Neural progenitor cell (in vitro differentiated cells): Measurements from ENCODE around the gene NEURL1. TPM values are rescaled to one million over a fixed set of nuclear protein-coding genes. Genes with fewer than 3 reads are reported as not detected.

Experiments used
- DNase-seq: peaks from one replicate; pipeline ENCODE4 v3.0.0-alpha.2; 2016; ENCODE audit warnings: low spot score
- H2AFZ ChIP-seq: fragments of 200-600 bp; sonication (generic); replicated peaks from 2 replicates; pipeline ENCODE4 v1.6.1; 2016; ENCODE audit warnings: antibody characterized with exemption
- H3F3A ChIP-seq: fragments of 200-600 bp; sonication (generic); 2 replicates; pipeline ENCODE4 v1.6.1; 2016; ENCODE audit warnings: antibody characterized with exemption, low read depth
- H3K27ac ChIP-seq: fragments of 200-600 bp; sonication (generic); 2 replicates; pipeline ENCODE4 v1.5.1; 2016; ENCODE audit warnings: mild to moderate bottlenecking
- H3K27me3 ChIP-seq: fragments of 200-600 bp; sonication (generic); 2 replicates; pipeline ENCODE4 v1.6.1; 2016; ENCODE audit warnings: mild to moderate bottlenecking, moderate library complexity
- H3K36me3 ChIP-seq: fragments of 200-600 bp; sonication (generic); 2 replicates; pipeline ENCODE4 v1.5.1; 2016
- H3K4me1 ChIP-seq: fragments of 200-600 bp; sonication (generic); 2 replicates; pipeline ENCODE4 v1.6.1; 2016; ENCODE audit warnings: mixed run types
- H3K4me2 ChIP-seq: fragments of 200-600 bp; sonication (generic); 2 replicates; pipeline ENCODE4 v1.6.1; 2016
- H3K4me3 ChIP-seq: fragments of 200-600 bp; sonication (generic); 2 replicates; pipeline ENCODE4 v1.5.1; 2016
- H3K79me2 ChIP-seq: fragments of 200-600 bp; sonication (generic); 2 replicates; pipeline ENCODE4 v1.6.1; 2016; ENCODE audit warnings: low read depth
- H3K9ac ChIP-seq: fragments of 200-600 bp; sonication (generic); 2 replicates; pipeline ENCODE4 v1.6.1; 2016
- H3K9me3 ChIP-seq: fragments of 200-600 bp; sonication (generic); 2 replicates; pipeline ENCODE4 v1.5.1; 2016; ENCODE audit warnings: low read depth
- H4K20me1 ChIP-seq: fragments of 200-600 bp; sonication (generic); 2 replicates; pipeline ENCODE4 v1.6.1; 2016; ENCODE audit warnings: low read depth
- H3K27ac Mint-ChIP-seq: 3 replicates; pipeline ENCODE4 v1.8.0; 2021; ENCODE audit warnings: mixed read lengths
- H3K27me3 Mint-ChIP-seq: 2 replicates; pipeline ENCODE4 v1.8.0; 2022; ENCODE audit warnings: low read depth, mild to moderate bottlenecking, inconsistent platforms, moderate library complexity, mixed read lengths; ENCODE audit not compliant: insufficient read depth
- H3K36me3 Mint-ChIP-seq: 3 replicates; pipeline ENCODE4 v1.8.0; 2021; ENCODE audit warnings: mixed read lengths
- H3K4me1 Mint-ChIP-seq: 3 replicates; pipeline ENCODE4 v1.8.0; 2021; ENCODE audit warnings: mixed read lengths
- H3K4me3 Mint-ChIP-seq: 3 replicates; pipeline ENCODE4 v1.8.0; 2021; ENCODE audit warnings: mild to moderate bottlenecking, moderate library complexity, mixed read lengths
- H3K9me3 Mint-ChIP-seq: 3 replicates; pipeline ENCODE4 v1.8.0; 2020; ENCODE audit warnings: mixed read lengths
- EZH2 ChIP-seq: fragments of 200-600 bp; sonication (generic); IDR thresholded peaks from 2 replicates; pipeline ENCODE4 v1.6.1; 2017; ENCODE audit warnings: antibody characterized with exemption, mild to moderate bottlenecking, moderate library complexity
- EZH2phosphoT487 ChIP-seq: fragments of 200-600 bp; sonication (generic); IDR thresholded peaks from 2 replicates; pipeline ENCODE4 v1.6.1; 2017; ENCODE audit warnings: antibody characterized with exemption
- total RNA-seq: library from RNA; depleted of rRNA; stranded (reverse); fragments of >200 nt; gene quantifications from 2 replicates; pipeline ENCODE4 v1.2.3, GENCODE V29; 2015; ENCODE audit warnings: low replicate concordance
- TF ChIP-seq, protein P1 (sequence below): fragments of 200-600 bp; sonication (generic); IDR thresholded peaks from 2 replicates; pipeline ENCODE4 v1.5.1; 2017; ENCODE audit warnings: antibody characterized with exemption, mild to moderate bottlenecking

Gene NEURL1
- total RNA-seq, 1 donor from 2014 or later: 0.06 TPM

DNA sequence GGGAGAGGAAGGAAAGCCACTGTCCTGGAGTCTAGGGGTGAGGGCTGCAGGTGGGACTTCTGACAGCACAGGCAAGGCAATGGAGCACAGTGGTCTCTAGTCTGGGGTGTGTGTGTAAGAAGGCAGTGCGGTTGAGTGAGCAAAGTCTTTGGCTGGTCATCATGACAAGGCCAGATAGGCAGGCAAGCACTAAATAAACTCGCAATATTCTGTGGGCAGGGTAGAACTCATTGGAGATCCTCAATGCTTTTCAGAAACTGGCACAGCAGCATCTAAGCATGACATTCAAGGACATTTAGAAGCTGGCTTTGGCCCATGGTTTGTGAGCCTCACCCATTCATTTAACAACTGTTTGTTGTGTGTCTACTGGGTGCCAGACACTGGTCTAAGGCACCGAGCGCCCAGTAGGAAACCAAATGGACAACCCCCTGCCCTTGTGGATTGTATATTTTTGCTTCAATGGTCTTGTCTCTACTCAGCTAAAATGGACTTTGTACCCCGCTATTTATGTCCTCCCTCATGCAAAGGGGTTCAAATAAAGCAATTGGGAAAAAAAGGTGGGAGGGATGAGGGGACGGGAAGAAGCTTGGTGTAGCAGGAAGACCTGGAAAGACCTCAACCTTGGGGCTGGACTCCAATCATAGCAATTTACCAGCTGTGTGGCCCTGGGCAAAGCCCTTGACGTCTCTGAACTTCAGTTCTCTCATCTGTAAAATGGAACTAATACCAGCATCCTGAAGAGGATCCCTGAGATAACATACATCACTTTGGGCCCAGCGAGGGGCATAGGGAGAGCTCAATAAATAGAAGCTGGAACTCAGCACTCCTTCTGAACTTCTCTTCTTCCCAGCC, 116.0 kb downstream of the NEURL1 start:
- Mint-ChIP-seq H3K4me1 (peaks cover 13% of the 10 kb centered on the region), H3K9me3 (peaks cover 7% of the 10 kb centered on the region), H3K27me3 (peaks cover 10% of the 10 kb centered on the region), H3K27ac (peak overlapping the region; percentile 39), H3K36me3 (peaks cover 14% of the 10 kb centered on the region), H3K4me3 (no peak overlapping the region)
- H3K9ac ChIP-seq: no peak overlapping the region
- no peak for TF ChIP-seq EZH2phosphoT487
- no peak for TF ChIP-seq EZH2
- TF ChIP-seq, protein P1, sequence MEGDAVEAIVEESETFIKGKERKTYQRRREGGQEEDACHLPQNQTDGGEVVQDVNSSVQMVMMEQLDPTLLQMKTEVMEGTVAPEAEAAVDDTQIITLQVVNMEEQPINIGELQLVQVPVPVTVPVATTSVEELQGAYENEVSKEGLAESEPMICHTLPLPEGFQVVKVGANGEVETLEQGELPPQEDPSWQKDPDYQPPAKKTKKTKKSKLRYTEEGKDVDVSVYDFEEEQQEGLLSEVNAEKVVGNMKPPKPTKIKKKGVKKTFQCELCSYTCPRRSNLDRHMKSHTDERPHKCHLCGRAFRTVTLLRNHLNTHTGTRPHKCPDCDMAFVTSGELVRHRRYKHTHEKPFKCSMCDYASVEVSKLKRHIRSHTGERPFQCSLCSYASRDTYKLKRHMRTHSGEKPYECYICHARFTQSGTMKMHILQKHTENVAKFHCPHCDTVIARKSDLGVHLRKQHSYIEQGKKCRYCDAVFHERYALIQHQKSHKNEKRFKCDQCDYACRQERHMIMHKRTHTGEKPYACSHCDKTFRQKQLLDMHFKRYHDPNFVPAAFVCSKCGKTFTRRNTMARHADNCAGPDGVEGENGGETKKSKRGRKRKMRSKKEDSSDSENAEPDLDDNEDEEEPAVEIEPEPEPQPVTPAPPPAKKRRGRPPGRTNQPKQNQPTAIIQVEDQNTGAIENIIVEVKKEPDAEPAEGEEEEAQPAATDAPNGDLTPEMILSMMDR: no peak
- H3K9me3 ChIP-seq: no peaks in the 10 kb centered on the region
- DNase-seq: no peak
- no peak overlapping the region for H2AFZ ChIP-seq
- no peaks in the 10 kb centered on the region for H3K4me1 ChIP-seq
- no peak overlapping the region for H3K4me2 ChIP-seq
- no peaks in the 10 kb centered on the region for H3K79me2 ChIP-seq
- H4K20me1 ChIP-seq: no peaks in the 10 kb centered on the region
- no peaks in the 10 kb centered on the region for H3F3A ChIP-seq
- H3K4me3 ChIP-seq: no peak overlapping the region
- no peaks in the 10 kb centered on the region for H3K27me3 ChIP-seq
- H3K27ac ChIP-seq: no peak overlapping the region
- no peaks in the 10 kb centered on the region for H3K36me3 ChIP-seq

DNA sequence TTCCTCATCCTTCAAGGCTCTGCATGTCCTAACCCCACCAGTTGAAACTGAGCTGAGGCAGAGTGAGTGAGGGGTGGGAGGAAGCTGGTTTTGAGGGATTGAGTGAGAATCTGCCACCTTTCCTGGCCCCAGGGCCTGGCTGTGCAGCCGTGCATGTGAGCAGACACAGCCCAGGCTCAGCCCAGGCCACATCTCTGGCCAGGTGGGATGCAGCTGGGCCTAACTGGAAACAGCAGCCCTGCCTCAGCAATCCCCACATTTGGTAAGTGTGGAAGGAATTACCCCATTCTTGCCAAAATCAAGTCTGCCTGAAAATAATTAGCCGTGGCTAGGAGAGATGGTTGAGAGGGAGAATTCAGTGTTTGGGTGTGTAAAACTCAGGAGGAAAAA, 116.6 kb downstream of the NEURL1 start:
- no peaks in the 10 kb centered on the region for H3K36me3 ChIP-seq
- Mint-ChIP-seq H3K4me1 (peaks cover 14% of the 10 kb centered on the region), H3K27ac (no peak overlapping the region), H3K4me3 (no peak overlapping the region), H3K27me3 (peaks cover 13% of the 10 kb centered on the region), H3K36me3 (peaks cover 10% of the 10 kb centered on the region), H3K9me3 (peaks cover 7% of the 10 kb centered on the region)
- no peaks in the 10 kb centered on the region for H3K4me1 ChIP-seq
- H3K4me2 ChIP-seq: no peak overlapping the region
- H2AFZ ChIP-seq: no peak overlapping the region
- DNase-seq: no peak
- H3K9me3 ChIP-seq: no peaks in the 10 kb centered on the region
- H3K79me2 ChIP-seq: no peaks in the 10 kb centered on the region
- no peaks in the 10 kb centered on the region for H4K20me1 ChIP-seq
- no peaks in the 10 kb centered on the region for H3K27me3 ChIP-seq
- H3F3A ChIP-seq: no peaks in the 10 kb centered on the region
- no peak overlapping the region for H3K27ac ChIP-seq
- no peak overlapping the region for H3K4me3 ChIP-seq
- TF ChIP-seq, protein P1: no peak
- TF ChIP-seq EZH2: no peak
- no peak for TF ChIP-seq EZH2phosphoT487
- H3K9ac ChIP-seq: no peak overlapping the region

DNA sequence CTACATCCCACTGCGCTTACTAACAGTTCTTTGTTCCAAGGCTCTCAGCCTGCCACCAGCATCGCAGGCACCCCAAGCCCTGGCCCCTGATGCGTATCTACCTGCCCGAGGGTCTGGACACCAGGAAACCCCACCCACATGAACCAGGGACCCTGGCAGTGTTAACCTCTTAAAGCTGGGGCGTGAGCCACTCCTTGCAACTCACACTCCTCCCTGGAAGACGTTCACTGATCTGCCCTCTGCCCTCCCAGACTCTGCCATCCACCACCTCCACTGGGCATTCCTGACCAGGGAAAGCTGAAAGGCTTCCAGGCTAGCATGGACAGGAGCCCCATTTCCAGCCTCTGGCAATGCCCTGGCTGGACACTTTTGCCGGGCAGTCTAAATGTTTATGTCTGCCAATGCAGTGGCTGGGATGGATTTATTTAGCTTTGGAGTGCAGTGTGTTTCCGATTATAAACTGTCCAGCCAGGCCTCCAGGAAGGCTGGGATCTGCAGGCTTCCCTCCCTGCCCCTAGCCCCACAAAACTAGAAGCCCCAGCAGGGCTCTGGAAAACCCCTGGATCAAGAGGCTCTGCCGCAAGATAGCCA, 117.5 kb downstream of the NEURL1 start:
- Histone ChIP-seq H3K9ac (no peak overlapping the region), H2AFZ (no peak overlapping the region), H3K27me3 (no peaks in the 10 kb centered on the region), H3K79me2 (no peaks in the 10 kb centered on the region), H4K20me1 (no peaks in the 10 kb centered on the region), H3K4me2 (no peak overlapping the region), H3K27ac (no peak overlapping the region), H3K9me3 (no peaks in the 10 kb centered on the region), H3K36me3 (no peaks in the 10 kb centered on the region), H3K4me1 (no peaks in the 10 kb centered on the region), H3F3A (no peaks in the 10 kb centered on the region), H3K4me3 (no peak overlapping the region)
- Mint-ChIP-seq H3K27ac (no peak overlapping the region), H3K4me3 (no peak overlapping the region), H3K36me3 (peaks cover 9% of the 10 kb centered on the region), H3K27me3 (peaks cover 9% of the 10 kb centered on the region), H3K9me3 (peaks cover 5% of the 10 kb centered on the region), H3K4me1 (peaks cover 18% of the 10 kb centered on the region)
- TF ChIP-seq EZH2 (no peak), EZH2phosphoT487 (no peak)
- TF ChIP-seq, protein P1: no peak
- no peak for DNase-seq
